Hematopoietic multipotent progenitor cell treated with erythropoietin and hydrocortisone succinate and interleukin-3 and kit ligand, for 17 days (in vitro differentiated cells): ENCODE results near the gene PPM1M.
A peak's percentile ranks its signal among the peaks of the same experiment; 100 is the strongest.
"Not testable (repeated sequence)": the region's sequence is repeated elsewhere in the genome, so short reads cannot be mapped to it uniquely, and the experiment has no call there.

Experiments used
- DNase-seq: peaks from one replicate; pipeline ENCODE4 v3.0.0-alpha.2; 2015; ENCODE audit warnings: low spot score

Gene PPM1M

GRCh38 chr3:52247409-52248164, 2.0 kb downstream of the PPM1M start:
- no peak for DNase-seq

GRCh38 chr3:52248165-52248541, 2.6 kb downstream of the PPM1M start:
- DNase-seq: no peak

- no peak for DNase-seq
Observed at GRCh38 chr3:52248816-52249547, 3.4 kb downstream of the PPM1M start.

GRCh38 chr3:52249683-52250082, 4.1 kb downstream of the PPM1M start:
- no peak for DNase-seq

- no peak for DNase-seq
Observed at GRCh38 chr3:52250122-52250521, 4.6 kb downstream of the PPM1M start.

GRCh38 chr3:52253314-52254304, 8.1 kb downstream of the PPM1M start:
- DNase-seq: no peak

GRCh38 chr3:52254608-52255007, 9.0 kb downstream of the PPM1M start:
- no peak for DNase-seq

- DNase-seq: no peak
Observed at GRCh38 chr3:52256159-52256558, 10.6 kb downstream of the PPM1M start.

- DNase-seq: no peak
Observed at GRCh38 chr3:52256622-52257021, 11.1 kb downstream of the PPM1M start.

GRCh38 chr3:52257911-52258310, 12.4 kb downstream of the PPM1M start:
- DNase-seq: no peak

- no peak for DNase-seq
Observed at GRCh38 chr3:52259035-52259434, 13.5 kb downstream of the PPM1M start.

- DNase-seq: no peak
Observed at GRCh38 chr3:52259448-52259847, 13.9 kb downstream of the PPM1M start.

GRCh38 chr3:52262447-52262846, 16.9 kb downstream of the PPM1M start:
- DNase-seq: no peak

GRCh38 chr3:52265387-52265786, 19.8 kb downstream of the PPM1M start:
- DNase-seq: no peak

- no peak for DNase-seq
Observed at GRCh38 chr3:52268036-52268435, 22.5 kb downstream of the PPM1M start.

- DNase-seq: no peak
Observed at GRCh38 chr3:52269776-52270175, 24.2 kb downstream of the PPM1M start.

GRCh38 chr3:52270252-52270754, 24.7 kb downstream of the PPM1M start:
- DNase-seq: no peak

- DNase-seq: not testable (repeated sequence)
Observed at GRCh38 chr3:52272172-52272571, 26.6 kb downstream of the PPM1M start.

- DNase-seq: no peak
Observed at GRCh38 chr3:52272831-52273230, 27.3 kb downstream of the PPM1M start.

- not testable (repeated sequence) for DNase-seq
Observed at GRCh38 chr3:52274781-52275180, 29.2 kb downstream of the PPM1M start.

GRCh38 chr3:52277071-52277964, 31.8 kb downstream of the PPM1M start:
- DNase-seq: peak; percentile 64
